ENCODE data around the gene NUS1. TPM values are rescaled to one million over a fixed set of nuclear protein-coding genes. Genes with fewer than 3 reads are reported as not detected.
"Not testable (repeated sequence)": the region's sequence is repeated elsewhere in the genome, so short reads cannot be mapped to it uniquely, and the experiment has no call there.

Gene NUS1
- total RNA-seq, 1 donor from 2014 or later, result 47.3 TPM

DNA sequence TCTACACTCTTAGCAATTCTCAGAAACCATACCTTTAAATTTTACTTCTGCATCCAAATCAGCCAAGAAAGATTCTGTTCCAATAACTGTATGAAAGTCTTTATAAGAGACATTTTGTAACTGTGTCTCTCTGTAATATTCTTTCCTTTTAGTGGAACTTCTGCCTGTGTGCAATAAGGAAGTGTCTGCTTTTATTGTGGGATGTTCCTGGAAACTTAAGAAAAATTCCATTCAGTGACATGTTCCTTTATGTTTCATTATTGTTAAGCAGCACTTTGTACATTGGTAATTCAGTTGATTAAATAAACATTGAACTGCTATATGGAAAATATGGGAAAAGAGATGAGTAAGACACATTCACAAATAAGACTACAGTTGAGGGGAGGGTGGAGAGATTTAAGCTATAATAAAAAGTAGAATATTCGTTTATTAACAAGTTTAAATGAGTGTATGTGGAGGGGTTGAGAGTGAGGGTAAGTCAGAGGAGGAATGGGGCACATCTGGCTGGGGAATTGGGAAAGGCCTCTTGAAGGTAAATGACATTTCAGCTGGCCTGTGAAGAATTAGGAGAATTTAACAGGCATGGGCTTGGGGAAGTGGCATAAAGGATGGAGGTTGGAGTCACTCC lies 11.9 kb downstream of the NUS1 start:
- H3K9me3 ChIP-seq (ENCODE audit: insufficient read depth, low read depth, low read length), result no peaks in the 10 kb centered on the region
- H3K4me1 Mint-ChIP-seq (ENCODE audit: low read depth, unreplicated experiment), result peaks cover 8% of the 10 kb centered on the region
- H2AFZ ChIP-seq (ENCODE audit: low read depth, low read length), result no peak overlapping the region
- peaks cover 83% of the 10 kb centered on the region for H4K20me1 ChIP-seq (ENCODE audit: insufficient read depth, low read length)
- no peaks in the 10 kb centered on the region for H3K36me3 ChIP-seq (ENCODE audit: insufficient read depth, low read length)
- H3K36me3 Mint-ChIP-seq (ENCODE audit: low read depth, unreplicated experiment), result peaks cover 7% of the 10 kb centered on the region
- no peak overlapping the region for H3K9ac ChIP-seq (ENCODE audit: low read length)
- H3K27me3 ChIP-seq (ENCODE audit: insufficient read depth, low read length), result no peaks in the 10 kb centered on the region
- TF ChIP-seq, protein P1, sequence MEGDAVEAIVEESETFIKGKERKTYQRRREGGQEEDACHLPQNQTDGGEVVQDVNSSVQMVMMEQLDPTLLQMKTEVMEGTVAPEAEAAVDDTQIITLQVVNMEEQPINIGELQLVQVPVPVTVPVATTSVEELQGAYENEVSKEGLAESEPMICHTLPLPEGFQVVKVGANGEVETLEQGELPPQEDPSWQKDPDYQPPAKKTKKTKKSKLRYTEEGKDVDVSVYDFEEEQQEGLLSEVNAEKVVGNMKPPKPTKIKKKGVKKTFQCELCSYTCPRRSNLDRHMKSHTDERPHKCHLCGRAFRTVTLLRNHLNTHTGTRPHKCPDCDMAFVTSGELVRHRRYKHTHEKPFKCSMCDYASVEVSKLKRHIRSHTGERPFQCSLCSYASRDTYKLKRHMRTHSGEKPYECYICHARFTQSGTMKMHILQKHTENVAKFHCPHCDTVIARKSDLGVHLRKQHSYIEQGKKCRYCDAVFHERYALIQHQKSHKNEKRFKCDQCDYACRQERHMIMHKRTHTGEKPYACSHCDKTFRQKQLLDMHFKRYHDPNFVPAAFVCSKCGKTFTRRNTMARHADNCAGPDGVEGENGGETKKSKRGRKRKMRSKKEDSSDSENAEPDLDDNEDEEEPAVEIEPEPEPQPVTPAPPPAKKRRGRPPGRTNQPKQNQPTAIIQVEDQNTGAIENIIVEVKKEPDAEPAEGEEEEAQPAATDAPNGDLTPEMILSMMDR (IDR thresholded peaks at IDR 0.05; ENCODE audit: insufficient read depth, low read depth, low read length), result no peak
- no peak for TF ChIP-seq EZH2 (IDR thresholded peaks at IDR 0.05; ENCODE audit: insufficient read depth, low read length)
- peaks cover 97% of the 10 kb centered on the region for H3K79me2 ChIP-seq (ENCODE audit: insufficient read depth, low read length)
- H3K27ac Mint-ChIP-seq (ENCODE audit: unreplicated experiment), result no peak overlapping the region
- H3K4me1 ChIP-seq (ENCODE audit: insufficient read depth, low read length), result peaks cover 2% of the 10 kb centered on the region
- H3K27me3 Mint-ChIP-seq (ENCODE audit: low read depth, unreplicated experiment), result no peaks in the 10 kb centered on the region
- no peak overlapping the region for H3K4me2 ChIP-seq (ENCODE audit: low read length)
- H3K4me3 ChIP-seq (ENCODE audit: insufficient read depth, low read depth, low read length), result no peak overlapping the region
- no peak overlapping the region for H3K27ac ChIP-seq (ENCODE audit: low read depth, low read length)
- H3K9me3 Mint-ChIP-seq (ENCODE audit: unreplicated experiment), result no peaks in the 10 kb centered on the region
- FAIRE-seq (no peak), DNase-seq (ENCODE audit: low read depth) (no peak)
- no peak overlapping the region for H3K4me3 Mint-ChIP-seq (ENCODE audit: unreplicated experiment)

DNA sequence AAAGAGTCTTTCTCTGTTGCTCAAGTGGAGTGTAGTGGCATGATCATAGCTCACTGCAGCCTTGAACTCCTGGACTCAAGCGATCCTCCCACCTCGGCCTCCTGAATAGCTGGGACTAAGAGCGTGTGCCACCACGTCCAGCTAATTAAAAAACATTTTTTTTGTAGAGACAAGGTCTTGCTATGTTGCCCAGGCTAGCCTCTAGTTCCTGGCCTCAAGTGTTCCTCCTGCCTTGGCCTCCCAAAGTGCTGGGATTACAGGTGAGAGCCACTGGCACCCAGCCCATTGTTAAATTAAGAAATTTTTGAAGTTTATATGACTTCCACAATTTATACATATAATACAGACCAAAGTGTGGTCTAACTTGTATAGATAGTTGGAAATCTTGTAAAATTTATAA lies 14.3 kb downstream of the NUS1 start:
- not testable (repeated sequence) for H3K4me2 ChIP-seq (ENCODE audit: low read length); H3K36me3 ChIP-seq (ENCODE audit: insufficient read depth, low read length); H3K9ac ChIP-seq (ENCODE audit: low read length); H3K9me3 ChIP-seq (ENCODE audit: insufficient read depth, low read depth, low read length); H3K27ac ChIP-seq (ENCODE audit: low read depth, low read length); H3K27ac Mint-ChIP-seq (ENCODE audit: unreplicated experiment); H3K27me3 Mint-ChIP-seq (ENCODE audit: low read depth, unreplicated experiment); H3K27me3 ChIP-seq (ENCODE audit: insufficient read depth, low read length); H3K4me1 Mint-ChIP-seq (ENCODE audit: low read depth, unreplicated experiment); DNase-seq (ENCODE audit: low read depth); H3K4me3 ChIP-seq (ENCODE audit: insufficient read depth, low read depth, low read length); H3K9me3 Mint-ChIP-seq (ENCODE audit: unreplicated experiment); H2AFZ ChIP-seq (ENCODE audit: low read depth, low read length); FAIRE-seq; H3K36me3 Mint-ChIP-seq (ENCODE audit: low read depth, unreplicated experiment); H3K4me3 Mint-ChIP-seq (ENCODE audit: unreplicated experiment); H3K4me1 ChIP-seq (ENCODE audit: insufficient read depth, low read length)
- Histone ChIP-seq H3K79me2 (ENCODE audit: insufficient read depth, low read length) (peaks cover 92% of the 10 kb centered on the region), H4K20me1 (ENCODE audit: insufficient read depth, low read length) (peaks cover 67% of the 10 kb centered on the region)

DNA sequence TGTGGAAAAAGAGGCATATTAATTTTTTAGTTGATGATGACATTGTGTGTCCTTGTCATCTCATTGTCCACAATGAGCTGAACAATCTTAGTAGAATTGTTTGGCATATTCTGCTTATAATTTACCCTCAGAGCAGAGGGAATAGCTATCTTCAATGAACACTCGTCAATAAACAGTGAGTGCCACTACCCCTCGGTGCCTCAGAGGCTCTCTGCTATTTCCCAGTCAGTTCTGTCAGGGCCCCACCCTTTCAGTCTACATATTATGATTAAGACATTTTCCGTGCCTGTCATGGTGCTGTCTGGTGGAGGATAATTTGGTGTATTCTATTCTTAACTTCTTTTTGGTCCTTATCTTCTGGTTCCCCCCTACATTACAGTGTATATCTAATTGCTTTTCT lies 31.2 kb downstream of the NUS1 start:
- Mint-ChIP-seq H3K4me3 (ENCODE audit: unreplicated experiment) (no peak overlapping the region), H3K4me1 (ENCODE audit: low read depth, unreplicated experiment) (no peaks in the 10 kb centered on the region), H3K9me3 (ENCODE audit: unreplicated experiment) (no peaks in the 10 kb centered on the region), H3K36me3 (ENCODE audit: low read depth, unreplicated experiment) (peaks cover 7% of the 10 kb centered on the region), H3K27ac (ENCODE audit: unreplicated experiment) (no peak overlapping the region), H3K27me3 (ENCODE audit: low read depth, unreplicated experiment) (no peaks in the 10 kb centered on the region)
- Histone ChIP-seq H3K9ac (ENCODE audit: low read length) (no peak overlapping the region), H3K4me1 (ENCODE audit: insufficient read depth, low read length) (no peaks in the 10 kb centered on the region), H3K27ac (ENCODE audit: low read depth, low read length) (no peak overlapping the region), H3K36me3 (ENCODE audit: insufficient read depth, low read length) (peaks cover 29% of the 10 kb centered on the region), H3K27me3 (ENCODE audit: insufficient read depth, low read length) (no peaks in the 10 kb centered on the region), H3K79me2 (ENCODE audit: insufficient read depth, low read length) (peaks cover 24% of the 10 kb centered on the region), H4K20me1 (ENCODE audit: insufficient read depth, low read length) (peaks cover 36% of the 10 kb centered on the region), H3K4me2 (ENCODE audit: low read length) (no peak overlapping the region), H3K4me3 (ENCODE audit: insufficient read depth, low read depth, low read length) (no peak overlapping the region), H3K9me3 (ENCODE audit: insufficient read depth, low read depth, low read length) (no peaks in the 10 kb centered on the region), H2AFZ (ENCODE audit: low read depth, low read length) (no peak overlapping the region)
- DNase-seq (ENCODE audit: low read depth) (no peak), FAIRE-seq (no peak)
- TF ChIP-seq EZH2 (IDR thresholded peaks at IDR 0.05; ENCODE audit: insufficient read depth, low read length), result no peak
- TF ChIP-seq, protein P1 (IDR thresholded peaks at IDR 0.05; ENCODE audit: insufficient read depth, low read depth, low read length), result no peak

DNA sequence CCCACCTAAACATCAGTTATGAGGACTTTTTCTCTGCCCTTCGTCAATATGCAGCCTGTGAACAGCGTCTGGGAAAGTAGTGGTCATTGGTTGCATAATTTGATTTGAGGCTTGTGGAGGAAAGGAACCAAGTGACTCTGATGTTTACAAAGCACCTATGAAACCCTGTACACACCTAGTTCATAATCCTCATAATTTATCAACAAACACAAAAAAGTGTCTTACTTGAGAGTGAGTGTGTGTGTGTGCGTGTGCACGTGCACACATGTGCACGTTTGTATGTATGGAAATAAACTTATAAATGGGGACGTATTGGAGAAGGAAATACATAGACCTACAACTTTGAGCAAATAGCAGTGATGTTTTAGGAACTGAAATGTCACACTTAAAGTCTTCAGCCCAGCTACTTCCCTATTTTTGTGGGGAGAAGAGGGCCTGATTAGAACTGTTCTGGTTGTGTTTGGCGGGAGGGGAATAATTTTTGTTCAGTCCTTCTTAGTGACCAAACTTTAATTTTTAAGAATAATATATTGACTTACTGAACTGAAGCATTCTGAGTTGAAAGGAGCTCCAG lies 31.8 kb downstream of the NUS1 start:
- not testable (repeated sequence) for H3K9me3 ChIP-seq (ENCODE audit: insufficient read depth, low read depth, low read length); DNase-seq (ENCODE audit: low read depth); H3K4me1 Mint-ChIP-seq (ENCODE audit: low read depth, unreplicated experiment); H3K27ac Mint-ChIP-seq (ENCODE audit: unreplicated experiment); H3K9me3 Mint-ChIP-seq (ENCODE audit: unreplicated experiment); H3K9ac ChIP-seq (ENCODE audit: low read length); H3K27ac ChIP-seq (ENCODE audit: low read depth, low read length); H3K4me3 ChIP-seq (ENCODE audit: insufficient read depth, low read depth, low read length); H3K4me2 ChIP-seq (ENCODE audit: low read length); H3K27me3 Mint-ChIP-seq (ENCODE audit: low read depth, unreplicated experiment); H2AFZ ChIP-seq (ENCODE audit: low read depth, low read length); H3K4me1 ChIP-seq (ENCODE audit: insufficient read depth, low read length); H3K27me3 ChIP-seq (ENCODE audit: insufficient read depth, low read length); H3K36me3 Mint-ChIP-seq (ENCODE audit: low read depth, unreplicated experiment); H3K4me3 Mint-ChIP-seq (ENCODE audit: unreplicated experiment)
- Histone ChIP-seq H4K20me1 (ENCODE audit: insufficient read depth, low read length) (peaks cover 34% of the 10 kb centered on the region), H3K79me2 (ENCODE audit: insufficient read depth, low read length) (peaks cover 21% of the 10 kb centered on the region), H3K36me3 (ENCODE audit: insufficient read depth, low read length) (peaks cover 29% of the 10 kb centered on the region)
- peak; percentile 47 for FAIRE-seq

Measured in astrocyte (in vitro differentiated cells and primary cell).